ENCODE measurements around the gene TNFRSF11A.

TNFRSF11A gene

GRCh38 chr18:62345909-62346308 lies 20.8 kb downstream of the TNFRSF11A start:
- peak; percentile 84 for FAIRE-seq
- DNase-seq (ENCODE audit: insufficient read length, low spot score): no peak
- TF ChIP-seq CTCF (IDR thresholded peaks at IDR 0.05; ENCODE audit: insufficient read depth, missing control alignments): no peak

- FAIRE-seq: no peak
- TF ChIP-seq CTCF (IDR thresholded peaks at IDR 0.05; ENCODE audit: insufficient read depth, missing control alignments): no peak
- no peak for DNase-seq (ENCODE audit: insufficient read length, low spot score)
These were observed 21.4 kb downstream of the TNFRSF11A start for GRCh38 chr18:62346333-62347088.

- no peak for TF ChIP-seq CTCF (IDR thresholded peaks at IDR 0.05; ENCODE audit: insufficient read depth, missing control alignments)
- FAIRE-seq: peak; percentile 56
These were observed 22.0 kb downstream of the TNFRSF11A start for GRCh38 chr18:62347089-62347506.

DNA sequence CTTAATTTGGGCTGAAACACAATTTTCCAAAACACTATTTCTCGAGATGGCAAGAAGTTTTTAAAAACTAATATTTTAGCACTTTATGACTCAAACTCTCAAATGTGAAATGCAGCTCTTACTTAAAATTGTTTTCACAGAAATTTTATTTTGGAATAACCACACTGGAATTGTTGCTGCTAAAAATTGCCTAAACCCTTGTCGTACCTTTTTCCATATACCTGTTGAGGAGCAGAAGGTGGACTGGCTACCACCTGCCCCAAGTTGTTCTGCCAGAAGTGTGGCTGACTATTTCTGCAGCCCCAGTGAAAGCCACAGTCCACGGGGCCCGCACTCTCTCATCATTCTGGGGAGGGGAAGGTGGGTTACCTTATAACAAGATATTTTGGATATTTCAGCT lies 23.4 kb downstream of the TNFRSF11A start:
- FAIRE-seq (peak; percentile 89), DNase-seq (ENCODE audit: insufficient read length, low spot score) (no peak)
- no peak for TF ChIP-seq CTCF (IDR thresholded peaks at IDR 0.05; ENCODE audit: insufficient read depth, missing control alignments)

More at GRCh38 chr18:62347089-62347506, 22.0 kb downstream of the TNFRSF11A start:
- no peak for DNase-seq (ENCODE audit: insufficient read length, low spot score)

DNA sequence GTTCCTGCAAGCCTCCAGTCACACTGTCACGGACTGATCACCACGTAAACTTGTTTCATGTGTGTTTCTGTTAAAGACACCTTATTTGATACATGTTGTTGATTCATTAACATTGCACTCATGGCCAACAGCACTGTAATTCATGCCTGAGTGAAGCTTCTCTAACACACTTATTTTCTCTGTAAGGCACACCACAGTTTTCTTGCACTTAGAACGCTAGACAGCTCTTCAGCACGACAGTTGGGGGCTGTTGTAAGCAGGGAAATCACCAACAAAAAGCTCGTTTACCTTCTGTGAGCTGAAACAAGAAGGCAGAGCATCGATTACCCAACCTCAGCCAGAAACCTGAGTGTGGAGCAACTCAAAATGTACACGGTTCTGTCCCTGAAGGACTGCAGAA lies 28.1 kb downstream of the TNFRSF11A start:
- FAIRE-seq (peak; percentile 96), DNase-seq (ENCODE audit: insufficient read length, low spot score) (no peak)
- TF ChIP-seq CTCF (IDR thresholded peaks at IDR 0.05; ENCODE audit: insufficient read depth, missing control alignments): no peak

DNA sequence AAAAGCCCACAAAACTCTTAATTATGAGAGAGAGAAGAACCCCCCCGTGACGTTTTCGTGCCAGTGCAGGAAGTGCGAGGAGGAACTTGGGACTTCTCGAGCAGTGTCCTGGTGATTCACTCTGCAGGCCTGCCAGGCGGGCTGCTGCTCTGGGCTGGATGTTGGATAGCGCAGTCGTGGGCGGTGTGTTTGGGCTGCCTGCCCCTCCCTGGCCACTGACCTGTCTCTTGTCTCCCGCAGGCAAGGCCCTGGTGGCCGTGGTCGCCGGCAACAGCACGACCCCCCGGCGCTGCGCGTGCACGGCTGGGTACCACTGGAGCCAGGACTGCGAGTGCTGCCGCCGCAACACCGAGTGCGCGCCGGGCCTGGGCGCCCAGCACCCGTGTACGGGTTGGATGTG lies 29.0 kb downstream of the TNFRSF11A start:
- DNase-seq (ENCODE audit: insufficient read length, low spot score) (no peak), FAIRE-seq (no peak)
- no peak for TF ChIP-seq CTCF (IDR thresholded peaks at IDR 0.05; ENCODE audit: insufficient read depth, missing control alignments)

DNA sequence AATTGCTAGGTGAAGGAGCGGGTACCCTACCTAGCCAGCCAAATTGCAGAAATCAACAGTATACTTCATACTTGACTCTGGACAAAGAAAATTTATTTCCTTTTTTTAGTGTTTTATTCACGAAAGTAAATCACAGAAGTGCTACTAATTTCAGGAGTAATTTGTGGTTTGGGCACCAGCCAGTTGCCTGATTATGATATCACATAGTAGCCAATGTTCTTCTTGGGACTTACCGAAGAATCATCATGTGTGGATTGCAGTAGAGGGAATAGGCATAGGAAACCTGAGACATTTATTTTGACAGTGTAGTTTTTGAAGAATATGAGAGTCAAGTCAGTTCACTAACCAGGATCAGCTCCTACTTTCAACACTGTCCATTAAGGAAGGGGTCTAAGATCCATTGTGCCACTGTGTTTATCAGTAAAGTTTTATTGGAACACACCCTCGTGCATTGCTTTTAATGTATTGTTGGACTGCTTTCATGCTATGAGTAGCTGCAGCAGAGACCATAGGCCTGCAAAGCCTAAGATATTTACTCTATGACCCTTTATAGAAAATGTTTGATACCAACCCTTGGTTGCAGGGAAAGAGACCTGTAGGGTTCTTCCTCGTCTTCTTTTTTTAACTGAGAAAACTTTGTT lies 32.1 kb downstream of the TNFRSF11A start:
- TF ChIP-seq CTCF (IDR thresholded peaks at IDR 0.05; ENCODE audit: insufficient read depth, missing control alignments): no peak
- DNase-seq (ENCODE audit: insufficient read length, low spot score): no peak
- peak; percentile 88 for FAIRE-seq

Data from D721Med (cell line).